CD4-positive, alpha-beta T cell treated with Interleukin-1 beta for 1 hour (primary cell): ENCODE measurements around the gene BLM.
"Not testable (repeated sequence)": the region's sequence is repeated elsewhere in the genome, so short reads cannot be mapped to it uniquely, and the experiment has no call there.

Source experiments
- DNase-seq, 2 donors: peaks; one replicate each; pipeline ENCODE4 v3.0.0-alpha.2; 2020 to 2022

Gene BLM

DNA sequence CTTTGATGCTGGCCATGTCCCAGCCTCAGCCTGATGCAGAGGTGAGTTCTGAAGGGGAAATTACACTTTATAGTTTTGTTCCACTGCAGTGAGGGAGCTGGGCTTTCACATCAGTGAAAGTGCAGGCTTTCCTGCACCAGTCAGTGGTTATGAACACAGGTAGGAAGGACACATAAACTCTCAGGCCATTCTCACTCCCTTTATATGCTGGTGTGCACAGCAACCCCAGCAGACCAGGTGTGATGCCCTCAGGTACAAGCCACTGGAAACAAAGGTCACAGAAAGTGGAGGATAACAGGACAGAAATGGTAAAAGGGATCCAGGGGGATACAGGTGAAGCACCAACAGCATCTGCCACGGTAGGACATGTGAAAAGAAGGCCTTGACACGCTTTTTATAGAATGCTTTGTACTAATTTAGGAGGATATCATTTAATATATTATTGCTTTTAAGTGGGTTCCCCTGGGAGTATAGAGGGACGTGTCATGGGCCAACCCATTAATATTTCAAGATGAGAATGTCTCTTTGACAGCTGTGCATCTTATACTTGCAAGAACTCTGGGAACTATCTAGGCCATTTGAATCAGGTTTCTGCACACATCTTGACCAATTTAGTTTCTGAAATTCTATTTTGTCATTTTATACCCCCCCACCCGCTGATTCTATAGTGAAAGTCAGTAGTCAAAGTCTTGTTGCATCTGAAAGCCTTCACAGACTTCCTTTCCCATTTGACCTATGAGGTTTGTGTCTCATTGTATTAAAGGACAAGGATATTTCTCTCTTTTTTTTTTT is 25.0 kb upstream of the BLM start:
- no peak for DNase-seq

DNA sequence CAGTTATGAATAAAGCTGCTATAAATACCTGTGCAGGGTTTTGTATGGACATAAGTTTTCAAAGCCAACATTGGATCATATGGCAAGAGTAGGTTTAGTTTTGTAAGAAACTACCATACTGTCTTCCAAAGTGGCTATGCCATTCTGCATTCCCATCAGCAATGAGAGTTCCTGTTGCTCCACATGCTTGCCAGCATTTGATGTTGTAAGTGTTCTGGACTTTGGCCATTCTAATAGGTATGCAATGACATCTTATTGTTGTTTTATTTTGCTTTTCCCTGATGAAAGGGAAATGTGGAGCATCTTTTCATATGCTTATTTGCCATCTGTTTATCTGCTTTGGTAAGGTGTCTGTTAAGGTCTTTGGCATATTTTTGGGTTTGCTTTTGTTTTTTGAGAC is 22.2 kb upstream of the BLM start:
- no peak for DNase-seq

DNA sequence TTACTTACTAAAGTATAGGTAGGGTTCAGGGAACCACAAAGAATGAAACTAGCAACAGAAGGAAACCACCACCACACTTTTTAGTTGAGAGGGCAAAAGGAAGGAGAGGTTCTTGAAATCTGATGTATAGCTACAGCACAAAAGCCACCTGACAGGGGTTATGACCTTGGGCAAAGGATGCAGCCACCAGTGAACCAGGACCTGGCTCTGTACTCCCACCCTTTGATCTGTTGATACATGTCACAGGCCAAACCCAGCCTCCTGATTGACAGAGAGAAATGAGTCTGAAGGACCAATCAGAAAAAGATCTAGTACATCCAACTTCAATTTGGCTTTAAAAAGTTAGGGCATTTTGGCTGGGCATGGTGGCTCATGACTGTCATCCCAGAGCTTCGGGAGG is 20.0 kb upstream of the BLM start:
- DNase-seq: no peak

DNA sequence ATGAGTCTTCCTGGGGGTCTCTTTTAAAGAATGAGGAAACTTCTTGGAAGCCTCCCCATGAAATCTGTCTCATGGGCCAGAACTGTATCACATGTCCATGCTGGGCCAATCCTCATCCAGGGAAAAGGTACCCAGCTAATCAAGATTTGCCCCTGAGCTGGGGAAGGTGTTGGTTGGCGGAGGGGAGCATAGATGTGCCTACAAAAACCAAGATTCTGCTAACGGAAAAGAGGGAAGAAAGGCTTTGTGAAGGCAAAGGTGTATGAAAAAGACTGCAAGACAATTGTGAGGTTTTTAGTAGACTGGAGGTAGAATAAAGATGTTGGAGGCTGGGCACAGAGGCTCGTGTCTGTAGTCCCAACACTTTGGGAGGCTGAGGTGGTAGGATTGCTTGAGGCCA is 18.5 kb upstream of the BLM start:
- DNase-seq: no peak

DNA sequence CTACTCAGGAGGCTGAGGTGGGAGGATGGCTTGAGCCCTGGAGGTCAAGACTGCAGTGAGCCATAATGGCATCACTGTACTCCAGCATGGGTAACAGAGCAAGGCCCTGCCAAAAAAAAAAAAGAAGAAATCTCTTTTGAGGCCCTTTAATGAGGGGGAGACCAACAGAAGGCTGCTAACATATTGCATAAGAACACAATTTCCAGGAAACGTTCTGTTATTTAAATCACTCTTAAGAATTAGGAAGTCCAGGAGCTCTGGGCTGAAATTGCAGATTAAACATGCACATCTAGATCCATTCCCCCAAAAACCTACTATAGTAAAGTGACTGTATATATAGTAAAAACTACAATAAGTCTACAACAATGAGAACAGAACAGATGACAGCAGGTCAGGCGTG is 16.1 kb upstream of the BLM start:
- DNase-seq: no peak

DNA sequence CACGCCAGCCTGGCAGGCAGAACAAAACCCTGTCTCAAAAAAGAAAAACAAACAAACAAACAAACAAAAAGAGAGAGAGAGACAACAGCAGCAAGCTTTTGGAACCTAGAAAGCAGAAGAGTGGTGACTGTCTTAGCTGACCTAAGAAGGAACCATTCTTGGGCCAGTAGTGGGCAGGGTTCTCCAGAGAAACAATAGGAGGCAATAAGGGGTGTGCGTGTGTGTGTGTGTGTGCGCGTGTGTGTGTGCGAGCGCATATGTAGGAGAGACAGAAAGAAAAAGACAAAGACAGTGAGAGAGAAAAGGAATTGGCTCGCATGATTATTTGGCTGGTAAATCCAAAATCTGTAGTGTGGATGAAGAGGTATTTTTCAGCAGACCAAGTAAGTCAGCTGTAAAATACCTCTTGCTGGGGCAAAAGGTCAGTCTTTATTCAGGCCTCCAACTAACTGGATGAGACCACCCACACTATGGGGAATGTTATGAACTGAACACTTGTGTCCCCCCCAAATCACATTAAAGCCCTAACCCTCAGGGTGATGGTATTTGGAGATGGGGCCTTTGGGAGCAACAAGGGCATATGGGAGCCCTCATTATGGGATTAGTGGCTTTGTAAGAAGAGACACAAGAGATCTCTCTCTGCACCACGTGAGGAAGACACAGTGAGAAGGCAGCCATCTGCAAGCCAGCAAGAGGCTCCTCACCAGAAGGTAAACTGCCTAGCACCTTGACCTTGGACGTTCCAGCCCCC is 15.1 kb upstream of the BLM start:
- peak in 1 of 2 donors; percentile 31 for DNase-seq

DNA sequence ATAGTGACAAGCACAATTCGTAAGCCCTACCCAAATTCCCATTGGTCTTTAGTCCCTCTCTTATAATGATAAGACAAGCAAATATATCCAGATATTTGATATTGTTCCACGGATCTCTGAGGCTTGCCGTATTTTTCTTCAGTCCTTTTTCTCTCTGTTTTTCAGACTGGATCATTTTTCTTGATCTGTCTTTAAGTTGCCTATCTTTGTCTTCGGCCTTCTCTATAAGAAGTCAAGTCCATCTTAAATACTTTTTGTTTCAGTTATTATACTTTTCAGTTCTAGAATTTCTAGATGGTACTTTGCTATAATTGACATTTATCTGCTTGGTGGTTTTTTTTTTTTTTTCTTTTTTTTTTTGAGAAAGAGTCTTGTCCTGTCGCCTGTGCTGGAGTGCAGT is 13.7 kb upstream of the BLM start:
- DNase-seq: no peak

DNA sequence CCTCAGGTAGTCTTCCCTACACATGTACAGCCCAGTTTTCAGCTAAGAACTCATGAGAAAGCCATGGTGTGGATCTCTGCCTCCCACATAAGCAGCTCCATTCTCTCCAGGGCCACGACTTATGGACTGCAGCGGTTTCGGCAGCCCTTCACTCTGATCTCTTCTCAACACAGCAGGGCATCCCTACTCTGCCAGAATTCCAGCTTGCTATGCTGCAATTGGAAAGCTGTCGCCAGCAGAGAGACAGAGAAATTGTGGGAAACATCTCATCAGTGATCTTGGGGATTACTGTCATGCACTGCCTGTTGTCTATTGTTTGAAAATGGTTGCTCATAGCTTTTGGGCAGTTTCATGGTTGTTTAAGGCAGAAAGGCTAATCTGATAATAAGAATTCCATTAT is 11.9 kb upstream of the BLM start:
- DNase-seq: no peak

DNA sequence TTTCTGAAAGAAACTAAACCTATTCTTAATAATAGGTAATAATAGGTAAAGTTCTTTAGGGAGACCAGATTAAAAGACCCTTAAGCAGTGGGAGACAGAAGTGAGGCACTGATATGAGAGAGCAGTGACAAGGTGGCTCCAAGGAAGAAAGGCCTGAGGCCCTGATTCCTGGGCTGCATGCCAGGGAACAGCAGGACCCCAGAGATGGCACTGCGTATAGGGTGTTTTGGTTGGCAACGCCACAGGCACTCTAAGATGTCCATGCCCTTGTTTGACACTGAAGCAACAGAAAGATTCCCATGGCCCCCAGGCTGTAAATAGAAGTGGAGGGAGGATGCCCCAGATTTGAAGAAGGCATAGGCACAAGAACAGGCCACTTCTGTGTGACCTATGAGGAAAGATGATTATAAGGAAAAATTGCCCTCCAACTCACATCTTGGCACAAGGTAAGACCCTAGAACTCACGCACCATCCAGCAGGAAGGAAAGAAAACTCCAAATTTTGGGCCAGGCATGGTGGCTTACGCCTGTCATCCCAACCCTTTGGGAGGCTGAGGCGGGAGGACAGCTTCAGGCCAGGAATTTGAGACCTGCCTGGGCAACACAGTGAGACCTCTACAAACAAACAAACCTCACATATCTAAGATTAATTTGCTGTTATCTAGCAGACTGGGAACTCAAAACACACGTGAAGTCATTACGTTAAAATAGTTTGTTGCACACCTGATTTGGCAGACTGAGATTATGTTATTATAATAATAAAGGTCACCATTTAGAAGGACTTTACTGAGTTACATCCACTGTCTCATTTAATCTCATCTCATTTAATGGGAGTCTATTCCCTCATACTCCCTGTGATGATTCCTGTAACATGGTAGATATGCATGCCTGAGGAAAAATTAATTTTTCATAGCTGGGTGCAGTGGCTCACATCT is 10.5 kb upstream of the BLM start:
- no peak for DNase-seq

DNA sequence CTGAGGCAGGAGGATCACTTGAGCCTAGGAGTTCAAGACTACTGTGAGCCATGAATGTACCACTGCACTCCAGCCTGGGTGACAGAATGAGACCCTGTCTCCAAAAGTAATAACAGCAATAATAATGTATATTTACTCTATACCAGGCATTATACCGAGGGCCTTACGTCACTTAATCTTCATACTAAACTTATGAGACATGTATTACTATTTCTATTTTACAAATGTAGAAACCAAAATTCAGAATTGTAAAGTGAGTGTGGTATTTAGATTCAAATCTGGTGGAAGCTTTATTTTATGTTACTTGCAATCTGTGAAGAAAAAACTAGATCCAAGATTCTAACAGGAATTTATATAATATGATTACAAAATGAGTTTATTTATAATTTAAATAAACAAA is 9.7 kb upstream of the BLM start:
- no peak for DNase-seq

DNA sequence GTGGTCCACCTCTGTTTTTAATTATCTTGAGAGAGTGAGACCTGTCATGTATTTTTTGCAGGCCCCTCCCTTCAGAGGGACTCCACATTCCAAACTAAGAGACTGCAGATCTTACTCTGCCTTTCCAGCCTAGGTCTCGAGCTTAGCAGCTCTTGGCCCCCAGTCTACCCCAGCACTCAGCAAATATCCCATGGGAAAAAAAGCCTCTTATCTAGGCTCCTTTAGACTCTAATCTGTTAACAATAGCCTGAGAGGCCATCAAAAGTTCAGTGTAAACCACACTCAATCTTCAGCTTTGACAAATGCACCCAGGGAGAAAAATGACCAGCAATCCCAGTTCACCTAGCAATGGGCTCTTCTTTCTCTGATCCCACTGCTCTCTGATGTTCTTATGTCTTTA is 8.6 kb upstream of the BLM start:
- no peak for DNase-seq

DNA sequence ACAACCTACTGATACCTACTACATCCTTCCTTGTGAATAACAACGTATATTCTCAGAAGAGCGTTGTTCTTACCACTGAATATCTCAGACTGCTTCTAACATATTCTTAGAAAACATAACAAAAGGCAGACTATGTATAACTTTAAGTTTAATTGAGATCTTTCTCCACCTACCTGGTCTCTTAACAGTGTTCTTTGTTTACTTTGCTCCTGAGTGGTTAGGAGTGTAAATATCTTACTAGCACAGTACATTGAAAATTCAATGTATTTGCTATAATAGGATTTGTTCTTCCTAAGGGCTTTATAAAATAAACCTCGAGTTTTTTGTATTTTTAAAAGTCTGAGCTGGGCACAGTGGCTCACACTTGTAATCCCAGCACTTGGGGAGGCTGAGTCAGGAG is 7.9 kb upstream of the BLM start:
- DNase-seq: no peak

DNA sequence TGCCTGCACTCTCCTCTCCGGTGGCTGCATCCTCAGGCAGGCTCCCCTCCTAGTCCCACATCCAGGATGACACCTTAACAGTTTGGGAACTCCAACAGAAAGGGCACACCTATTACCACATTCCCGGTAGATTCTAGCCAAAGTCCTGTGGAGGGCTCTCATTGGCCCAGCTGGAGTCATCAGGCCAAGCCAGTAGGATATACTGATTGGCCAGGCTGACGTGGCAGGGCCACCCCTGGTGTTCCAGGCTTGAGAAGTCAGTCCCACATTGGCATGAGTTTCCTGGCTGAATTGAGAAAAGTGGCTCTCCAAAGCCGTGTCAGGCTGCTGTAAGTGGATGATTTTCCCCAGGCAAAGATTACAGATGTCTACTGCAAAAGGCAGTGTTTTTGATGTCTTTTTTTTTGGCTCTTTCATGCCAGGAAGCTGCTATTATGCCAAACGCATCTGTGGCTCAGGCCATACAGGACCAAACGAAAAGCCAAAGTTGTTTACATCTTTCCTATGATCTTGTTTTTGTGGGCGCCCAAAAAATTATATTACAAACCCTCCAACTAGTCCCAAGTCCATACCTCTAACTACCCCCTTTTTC is 6.6 kb upstream of the BLM start:
- DNase-seq: no peak

DNA sequence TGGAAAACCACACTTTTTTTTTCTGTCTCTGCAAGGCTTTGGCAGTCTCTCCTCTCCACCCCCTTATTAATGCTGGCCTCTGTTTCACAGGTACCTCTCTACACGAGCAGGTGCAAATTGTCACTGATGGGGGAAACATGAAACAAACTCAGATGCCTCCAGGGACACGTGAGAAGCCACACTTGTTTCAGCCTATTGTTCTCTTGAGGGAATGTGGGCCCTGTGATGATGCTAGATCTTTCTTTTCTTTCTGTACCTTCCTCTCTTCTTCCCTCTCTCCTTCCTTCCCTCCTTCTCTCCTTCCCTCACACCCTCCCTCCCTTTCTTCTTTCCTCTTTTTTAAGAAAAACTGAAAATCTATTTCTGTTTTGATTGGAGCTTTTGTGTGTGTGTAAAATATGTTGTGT is 5.7 kb upstream of the BLM start:
- DNase-seq: no peak

DNA sequence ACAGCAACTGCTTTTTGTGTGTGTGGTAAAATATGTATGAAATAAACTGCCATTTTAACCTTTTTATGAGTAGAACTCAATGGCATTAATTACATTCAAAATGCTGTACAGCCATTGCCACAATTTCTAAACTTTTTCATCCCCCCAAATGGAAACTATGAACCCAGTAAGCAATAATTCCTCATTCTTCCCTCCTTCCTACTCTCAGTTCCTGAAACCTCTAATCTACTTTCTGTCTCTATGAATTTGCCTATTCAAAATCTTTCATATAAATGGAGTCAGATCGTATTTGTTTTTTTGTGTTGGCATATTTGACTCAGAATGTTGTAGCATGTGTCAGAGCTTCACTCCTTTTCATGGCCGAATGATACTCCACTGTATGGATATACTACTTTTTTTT is 5.3 kb upstream of the BLM start:
- DNase-seq: no peak

DNA sequence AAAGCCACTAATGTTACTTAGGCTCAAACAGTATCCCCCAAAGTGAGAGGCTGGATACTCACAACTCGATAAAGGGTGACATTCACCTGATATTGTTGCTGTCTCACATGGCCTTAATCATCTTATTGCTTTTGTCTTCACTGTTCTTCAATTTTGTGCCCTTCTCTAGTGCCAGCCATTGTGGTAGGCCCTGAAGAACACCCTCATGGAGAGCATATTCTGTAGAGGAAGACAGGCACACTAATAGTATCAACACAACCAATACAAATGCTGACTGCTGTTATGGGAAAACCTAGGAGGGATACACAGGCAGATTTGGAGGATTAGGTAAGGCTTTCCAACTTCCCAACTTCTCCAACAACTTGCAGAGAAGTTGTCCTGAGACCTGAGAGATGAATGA is 4.1 kb upstream of the BLM start:
- DNase-seq: no peak

DNA sequence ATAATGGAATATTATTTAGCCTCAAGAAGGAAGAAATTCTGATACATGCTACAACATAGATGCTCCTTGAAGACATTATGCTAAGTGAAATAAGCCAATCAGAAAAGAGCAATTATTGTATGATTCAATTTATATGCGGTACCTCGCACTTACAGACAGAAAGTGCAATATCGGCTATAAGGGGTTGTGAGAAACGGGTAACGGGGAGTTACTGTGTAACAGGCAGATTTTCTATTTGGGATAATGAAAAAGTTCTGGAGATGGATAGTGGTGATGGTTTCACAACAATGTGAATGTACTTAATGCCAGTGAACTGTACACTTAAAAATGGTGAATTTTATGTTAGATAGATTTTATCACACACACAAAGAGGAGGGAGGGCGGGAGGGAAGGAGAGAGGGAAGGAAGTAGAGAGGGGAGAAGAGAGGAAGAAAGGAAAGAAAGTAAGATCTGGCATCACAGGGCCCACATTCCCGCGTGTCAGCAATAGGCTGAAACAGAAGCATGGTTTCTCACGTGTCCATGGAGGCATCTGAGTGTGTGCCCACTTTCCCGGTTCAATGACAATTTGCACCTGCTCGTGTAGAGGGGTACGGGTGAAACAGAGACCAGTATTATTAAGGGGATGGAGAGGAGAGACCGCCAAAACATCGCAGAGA is 700 bp upstream of the BLM start:
- DNase-seq: no peak

DNA sequence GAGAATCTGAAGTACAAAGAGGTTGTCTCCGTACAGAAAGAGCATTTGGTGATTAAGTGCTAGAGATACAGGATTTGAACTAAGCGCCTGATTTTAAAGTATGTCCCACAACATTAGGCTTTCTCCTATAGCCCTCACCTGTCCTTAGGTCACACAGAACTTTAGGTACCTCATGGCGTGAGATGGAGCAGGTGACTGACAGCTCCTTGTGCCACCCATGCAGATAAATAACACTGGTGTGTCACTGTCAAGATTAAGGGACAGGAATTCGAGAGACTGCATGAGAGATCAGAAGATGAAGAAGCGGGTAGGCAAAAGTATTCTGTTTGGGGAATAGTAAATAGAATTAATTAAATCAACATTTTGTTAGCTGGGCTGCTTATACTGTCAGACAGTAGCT is 1.1 kb downstream of the BLM start:
- no peak for DNase-seq

DNA sequence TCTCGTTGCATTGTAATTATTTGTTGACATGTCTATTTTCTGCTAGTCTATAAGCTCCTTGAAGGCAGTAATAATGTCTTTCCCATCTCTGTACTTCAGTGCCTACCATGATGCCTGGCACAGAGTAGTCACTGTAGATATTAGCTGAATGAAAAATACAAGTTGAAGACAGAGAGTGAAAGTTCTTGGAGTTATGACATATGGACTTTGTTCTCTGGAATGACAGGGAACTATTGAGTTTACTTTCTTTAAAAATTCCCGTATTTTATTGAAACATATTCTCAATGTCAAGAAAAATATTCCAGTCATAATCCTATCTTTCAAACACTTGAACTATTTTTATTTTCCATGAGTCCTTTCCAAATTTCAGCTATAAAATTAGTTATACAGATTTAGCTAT is 3.0 kb downstream of the BLM start:
- no peak for DNase-seq

DNA sequence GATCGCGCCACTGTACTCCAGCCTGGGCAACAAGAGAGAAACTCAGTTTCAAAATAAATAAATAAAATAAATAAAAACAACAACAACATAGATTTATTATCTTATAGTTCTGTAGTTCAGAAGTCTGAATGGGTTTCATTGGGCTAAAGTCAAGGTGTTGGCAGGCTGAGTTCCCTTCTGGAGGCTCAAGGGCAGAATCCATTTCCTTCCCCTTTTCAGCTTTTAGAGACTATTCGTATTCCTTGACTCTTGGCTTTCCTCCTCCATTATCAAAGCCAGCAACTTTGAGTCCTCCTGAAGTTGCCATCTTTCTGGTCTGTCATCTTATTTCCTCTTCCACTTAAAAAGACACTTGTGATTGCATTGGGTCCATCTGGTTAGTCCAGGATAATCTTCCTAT is 12.1 kb downstream of the BLM start:
- DNase-seq: no peak

DNA sequence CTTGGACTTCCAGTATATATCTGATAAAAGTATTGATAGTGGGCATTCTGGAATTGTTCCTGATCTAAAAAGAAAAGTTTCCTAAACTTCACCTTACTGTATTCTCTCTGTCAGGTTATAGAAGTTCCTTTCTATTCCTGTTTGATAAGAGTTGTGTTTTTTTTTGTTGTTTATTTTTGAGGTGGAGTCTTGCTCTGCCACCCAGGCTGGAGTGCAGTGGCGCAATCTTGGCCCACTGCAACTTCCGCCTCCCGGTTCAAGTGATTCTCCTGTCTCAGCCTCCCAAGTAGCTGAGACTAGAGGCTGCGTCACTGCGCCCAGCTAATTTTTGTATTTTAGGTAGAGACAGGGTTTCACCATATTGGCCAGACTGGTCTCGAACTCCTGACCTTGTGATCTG is 13.1 kb downstream of the BLM start:
- DNase-seq: no peak

DNA sequence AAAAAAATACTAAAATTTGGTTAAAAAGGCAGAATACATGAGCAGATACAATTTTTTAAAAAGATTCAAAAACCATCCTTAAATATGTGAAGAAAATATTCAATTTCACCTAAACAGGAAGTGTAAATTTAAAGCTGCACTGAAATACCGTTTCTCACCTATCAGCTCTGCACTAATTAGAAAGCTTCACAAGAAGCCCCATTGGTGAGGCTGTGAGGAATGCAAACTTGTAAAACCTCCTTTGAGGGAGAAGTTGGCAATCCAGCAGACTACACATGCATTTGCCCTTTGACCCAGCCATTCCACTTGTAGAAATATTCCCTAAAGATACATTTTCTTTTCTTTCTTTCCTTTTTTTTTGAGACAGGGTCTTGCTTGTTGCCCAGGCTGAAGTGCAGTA is 18.8 kb downstream of the BLM start:
- DNase-seq: no peak

DNA sequence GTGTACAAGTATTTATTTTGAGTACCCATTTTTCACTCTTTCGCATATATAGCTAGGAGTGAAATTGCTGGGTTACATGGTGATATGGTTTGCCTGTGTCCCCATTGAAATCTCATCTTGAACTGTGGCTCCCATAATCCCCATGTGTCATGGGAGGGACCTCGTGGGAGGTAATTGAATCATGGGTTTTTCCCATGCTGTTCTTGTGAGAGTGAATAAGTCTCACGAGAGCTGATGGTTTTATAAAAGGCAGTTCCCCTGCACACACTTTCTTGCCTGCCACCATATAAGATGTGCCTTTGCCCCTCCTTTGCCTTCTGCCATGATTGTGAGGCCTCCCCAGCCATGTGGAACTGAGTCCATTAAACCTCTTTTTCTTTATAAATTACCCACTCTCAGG is 23.4 kb downstream of the BLM start:
- not testable (repeated sequence) for DNase-seq
